CD4-positive, CD25-positive, alpha-beta regulatory T cell (primary cell): Measurements from ENCODE around the gene GLG1. TPM values are rescaled to one million over a fixed set of nuclear protein-coding genes. Genes with fewer than 3 reads are reported as not detected.
"Not testable (repeated sequence)": the region's sequence is repeated elsewhere in the genome, so short reads cannot be mapped to it uniquely, and the experiment has no call there.

Source experiments
- ATAC-seq, 2 donors: fragments of 150-1000 bp; cut with Tn5 transposase; one replicate each; pipeline ENCODE4 v1.10.0; 2021; ENCODE audit warnings: low read depth in 2 of 2, moderate number of reproducible peaks in 2 of 2, moderate library complexity in 1 of 2
- DNase-seq, 3 donors: peaks; one replicate each; pipeline versions ENCODE4 v3.0.0 to v3.0.0-alpha.2; 2012 to 2022; ENCODE audit warnings: mixed read lengths in 1 of 3
- H3K27ac ChIP-seq: one replicate; pipeline ENCODE4 v1.7.0; 2013; ENCODE audit warnings: mild to moderate bottlenecking, low read length; ENCODE audit not compliant: insufficient read depth, poor library complexity, severe bottlenecking
- H3K27me3 ChIP-seq: one replicate; pipeline ENCODE4 v1.7.0; 2013; ENCODE audit warnings: low read length; ENCODE audit not compliant: control insufficient read depth, insufficient read depth
- H3K36me3 ChIP-seq: one replicate; pipeline ENCODE4 v1.7.0; 2013; ENCODE audit warnings: mild to moderate bottlenecking, low read length, moderate library complexity; ENCODE audit not compliant: control insufficient read depth, insufficient read depth
- H3K4me1 ChIP-seq: 2 replicates; pipeline ENCODE4 v1.7.0; 2013; ENCODE audit warnings: mild to moderate bottlenecking, low read length; ENCODE audit not compliant: insufficient read depth, control insufficient read depth, poor library complexity, severe bottlenecking
- H3K4me3 ChIP-seq: one replicate; pipeline ENCODE4 v1.7.0; 2013; ENCODE audit warnings: low read depth, mild to moderate bottlenecking, low read length, moderate library complexity
- H3K9me3 ChIP-seq, 2 experiments: 1 replicate in 1 of 2; 2 replicates in 1 of 2; pipeline ENCODE4 v1.7.0; 2013; ENCODE audit warnings: low read length in 2 of 2, mild to moderate bottlenecking in 1 of 2, moderate library complexity in 1 of 2; ENCODE audit not compliant: control insufficient read depth in 2 of 2
- H3K27ac Mint-ChIP-seq, 3 donors: one replicate each; pipeline ENCODE4 v1.8.0; 2020 to 2022; ENCODE audit warnings: mild to moderate bottlenecking in 3 of 3, mixed read lengths in 3 of 3, moderate library complexity in 2 of 3
- H3K27me3 Mint-ChIP-seq: one replicate; pipeline ENCODE4 v1.8.0; 2022; ENCODE audit warnings: mild to moderate bottlenecking, mixed read lengths
- H3K36me3 Mint-ChIP-seq: one replicate; pipeline ENCODE4 v1.8.0; 2020; ENCODE audit warnings: mixed read lengths
- H3K4me1 Mint-ChIP-seq, 4 donors: one replicate each; pipeline ENCODE4 v1.8.0; 2020 to 2022; ENCODE audit warnings: mixed read lengths in 4 of 4, mild to moderate bottlenecking in 1 of 4
- H3K4me3 Mint-ChIP-seq, 4 donors: one replicate each; pipeline ENCODE4 v1.8.0; 2020 to 2022; ENCODE audit warnings: mild to moderate bottlenecking in 4 of 4, mixed read lengths in 4 of 4, moderate library complexity in 3 of 4
- H3K9me3 Mint-ChIP-seq, 7 donors: one replicate each; pipeline ENCODE4 v1.8.0; 2020 to 2022; ENCODE audit warnings: mixed read lengths in 7 of 7, mild to moderate bottlenecking in 3 of 7, moderate library complexity in 2 of 7
- polyA plus RNA-seq, 4 donors: library from polyadenylated mRNA; unstranded; fragments of 300-500 nt; fragmentation: Illumina TruSeq; gene quantifications; one replicate each; pipeline ENCODE4 v1.2.3, GENCODE V29; 2021
- total RNA-seq: library from RNA; stranded (reverse); gene quantifications from one replicate; pipeline ENCODE4 v1.2.3, GENCODE V29; 2022

Gene GLG1
- total and polyA plus RNA-seq, 5 donors from 2014 or later, result 147 to 202 (median 153) TPM

GRCh38 chr16:74542911-74543578 lies 63.9 kb downstream of the GLG1 start:
- H3K4me1 ChIP-seq, H3K27ac Mint-ChIP-seq, H3K36me3 Mint-ChIP-seq, H3K9me3 Mint-ChIP-seq, H3K36me3 ChIP-seq, H3K9me3 ChIP-seq, H3K27me3 ChIP-seq, ATAC-seq, H3K27ac ChIP-seq, DNase-seq, H3K4me3 Mint-ChIP-seq, H3K27me3 Mint-ChIP-seq, H3K4me3 ChIP-seq: not testable (repeated sequence)
- H3K4me1 Mint-ChIP-seq, result peaks cover 6 to 50% (median 17%) of the 10 kb centered on the region in 4 donors

- not testable (repeated sequence) for H3K36me3 ChIP-seq, H3K27ac ChIP-seq, H3K9me3 ChIP-seq, H3K36me3 Mint-ChIP-seq, H3K4me3 Mint-ChIP-seq, H3K27me3 ChIP-seq, H3K4me1 ChIP-seq, H3K4me3 ChIP-seq, H3K9me3 Mint-ChIP-seq, H3K27me3 Mint-ChIP-seq, DNase-seq, ATAC-seq
- Mint-ChIP-seq H3K27ac (peak overlapping the region in 1 of 3 donors; percentile 9), H3K4me1 (peaks cover under 1 to 50% (median 23%) of the 10 kb centered on the region in 4 donors)
These were observed 66.3 kb downstream of the GLG1 start for GRCh38 chr16:74540663-74541062.

GRCh38 chr16:74538801-74539200 lies 68.1 kb downstream of the GLG1 start:
- H3K9me3 ChIP-seq, H3K27ac Mint-ChIP-seq, H3K36me3 Mint-ChIP-seq, DNase-seq, ATAC-seq, H3K4me1 ChIP-seq, H3K27me3 ChIP-seq, H3K36me3 ChIP-seq, H3K4me3 Mint-ChIP-seq, H3K27ac ChIP-seq, H3K27me3 Mint-ChIP-seq, H3K9me3 Mint-ChIP-seq, H3K4me3 ChIP-seq: not testable (repeated sequence)
- peaks cover 9 to 52% (median 23%) of the 10 kb centered on the region in 4 donors for H3K4me1 Mint-ChIP-seq

- not testable (repeated sequence) for H3K4me3 Mint-ChIP-seq
These were observed 69.2 kb downstream of the GLG1 start for GRCh38 chr16:74537746-74538145.

GRCh38 chr16:74534650-74535049 lies 72.3 kb downstream of the GLG1 start:
- peaks cover 9 to 34% (median 25%) of the 10 kb centered on the region in 4 donors for H3K4me1 Mint-ChIP-seq
- not testable (repeated sequence) for H3K4me3 ChIP-seq, DNase-seq, H3K9me3 ChIP-seq, H3K36me3 ChIP-seq, H3K27ac ChIP-seq, H3K27me3 Mint-ChIP-seq, ATAC-seq, H3K4me3 Mint-ChIP-seq, H3K36me3 Mint-ChIP-seq, H3K27me3 ChIP-seq, H3K9me3 Mint-ChIP-seq, H3K4me1 ChIP-seq
- peak overlapping the region in 1 of 3 donors; percentile 32 for H3K27ac Mint-ChIP-seq

More at GRCh38 chr16:74537746-74538145, 69.2 kb downstream of the GLG1 start:
- H3K27ac Mint-ChIP-seq, DNase-seq, H3K27me3 Mint-ChIP-seq, H3K27ac ChIP-seq, H3K9me3 ChIP-seq, H3K4me1 ChIP-seq, H3K36me3 Mint-ChIP-seq, ATAC-seq, H3K27me3 ChIP-seq, H3K4me3 ChIP-seq, H3K9me3 Mint-ChIP-seq, H3K36me3 ChIP-seq: not testable (repeated sequence)
- peaks cover 9 to 51% (median 24%) of the 10 kb centered on the region in 4 donors for H3K4me1 Mint-ChIP-seq

- H3K4me3 ChIP-seq, result no peak overlapping the region
- ATAC-seq (no peak), DNase-seq (no peak)
- H3K27ac ChIP-seq, result no peak overlapping the region
- H3K27ac Mint-ChIP-seq, result peak overlapping the region in 1 of 3 donors; percentile 3
- H3K4me1 Mint-ChIP-seq, result peaks cover 9 to 20% (median 13%) of the 10 kb centered on the region in 4 donors
- H3K27me3 Mint-ChIP-seq, result no peaks in the 10 kb centered on the region
- no peaks in the 10 kb centered on the region for H3K9me3 ChIP-seq
- peaks cover 0 to 3% (median 0%) of the 10 kb centered on the region in 7 donors for H3K9me3 Mint-ChIP-seq
- no peak overlapping the region for H3K4me3 Mint-ChIP-seq
- peaks cover 26% of the 10 kb centered on the region for H3K36me3 ChIP-seq
- H3K36me3 Mint-ChIP-seq, result peaks cover 26% of the 10 kb centered on the region
- no peaks in the 10 kb centered on the region for H3K27me3 ChIP-seq
- no peaks in the 10 kb centered on the region for H3K4me1 ChIP-seq
These were observed 82.0 kb downstream of the GLG1 start for GRCh38 chr16:74524926-74525325.

- H3K4me1 ChIP-seq, result no peaks in the 10 kb centered on the region
These were observed 82.8 kb downstream of the GLG1 start for GRCh38 chr16:74524117-74524516.

GRCh38 chr16:74523706-74524105 lies 83.2 kb downstream of the GLG1 start:
- not testable (repeated sequence) for H3K27ac ChIP-seq, H3K27me3 Mint-ChIP-seq, H3K4me3 Mint-ChIP-seq, ATAC-seq, H3K9me3 ChIP-seq, H3K27me3 ChIP-seq, H3K9me3 Mint-ChIP-seq, H3K27ac Mint-ChIP-seq, H3K4me3 ChIP-seq, H3K4me1 ChIP-seq, DNase-seq
- Mint-ChIP-seq H3K36me3 (peaks cover 28% of the 10 kb centered on the region), H3K4me1 (peaks cover 13 to 20% (median 16%) of the 10 kb centered on the region in 4 donors)
- H3K36me3 ChIP-seq, result peaks cover 27% of the 10 kb centered on the region

More at GRCh38 chr16:74524117-74524516, 82.8 kb downstream of the GLG1 start:
- ATAC-seq, result no peak
- H3K9me3 ChIP-seq, result no peaks in the 10 kb centered on the region
- H3K9me3 Mint-ChIP-seq, result peaks cover 0 to 5% (median 0%) of the 10 kb centered on the region in 7 donors
- DNase-seq, result no peak
- H3K4me3 ChIP-seq, result no peak overlapping the region
- peaks cover 28% of the 10 kb centered on the region for H3K36me3 Mint-ChIP-seq
- no peak overlapping the region for H3K27ac ChIP-seq
- H3K4me1 Mint-ChIP-seq, result peaks cover 13 to 20% (median 16%) of the 10 kb centered on the region in 4 donors
- H3K36me3 ChIP-seq, result peaks cover 27% of the 10 kb centered on the region
- no peaks in the 10 kb centered on the region for H3K27me3 Mint-ChIP-seq
- H3K27me3 ChIP-seq, result no peaks in the 10 kb centered on the region
- H3K4me3 Mint-ChIP-seq, result no peak overlapping the region
- no peak overlapping the region for H3K27ac Mint-ChIP-seq
